ENCODE measurements around the gene DPH1. TPM values are rescaled to one million over a fixed set of nuclear protein-coding genes. Genes with fewer than 3 reads are reported as not detected.

The DPH1 gene
- total and polyA plus RNA-seq, 10 donors = 20.6 to 58.5 (median 42.9) TPM

- Histone ChIP-seq H3K27me3 (replicated peaks in 1 of 7) (peaks cover 2 to 80% (median 33%) of the 10 kb centered on the region in 7 donors), H3K9me3 (no peaks in the 10 kb centered on the region), H3K27ac (peak within 1 kb of the TSS in 1 of 8 donors; percentile 28), H3K4me1 (peaks cover 25 to 69% (median 57%) of the 10 kb centered on the region in 6 donors), H3K36me3 (no peaks in the 10 kb centered on the region), H3K4me3 (peak within 1 kb of the TSS; percentile 33 to 84 (median 65))
- TF ChIP-seq CTCF (IDR thresholded peaks at IDR 0.05 in 8 of 11, conservative IDR thresholded peaks at IDR 0.05 in 3 of 11) (no peak), POLR2A (IDR thresholded peaks at IDR 0.05) (no peak), POLR2AphosphoS5 (IDR thresholded peaks at IDR 0.05) (peak in 1 of 3 donors; percentile 58)
- intact Hi-C loops (cut with DNase I; ENCODE audit: low total_unique reads) = loop anchor here (5.0 kb wide), 1 partner anchor 118 kb away; no protein-coding TSS in a partner anchor
- DNase-seq = peak; percentile 87
- 0 to 2% (median 0%) methylated on average over 22 to 47 of the region's 47 CpGs for WGBS, 5 donors
Observed at GRCh38 chr17:2025220-2025621, 4.7 kb upstream of the DPH1 start, which contains the start of gene RTN4RL1. Gene RTN4RL1, minus strand, starts transcription at chr17:2025334. Its CDS starts 469 bp downstream, at chr17:2024865.

GRCh38 chr17:2025622-2026309 lies 4.2 kb upstream of the DPH1 start:
- TF ChIP-seq CTCF (IDR thresholded peaks at IDR 0.05 in 8 of 11, conservative IDR thresholded peaks at IDR 0.05 in 3 of 11) (peak in 10 of 11 experiments; percentile 8 to 66 (median 54)), POLR2A (IDR thresholded peaks at IDR 0.05) (no peak), POLR2AphosphoS5 (IDR thresholded peaks at IDR 0.05) (peak in 1 of 3 donors; percentile 2)
- Histone ChIP-seq H3K4me3 (peak overlapping the region; percentile 33 to 84 (median 65)), H3K4me1 (peaks cover 28 to 69% (median 57%) of the 10 kb centered on the region in 6 donors), H3K9me3 (no peaks in the 10 kb centered on the region), H3K27me3 (replicated peaks in 1 of 7) (peaks cover 2 to 80% (median 33%) of the 10 kb centered on the region in 7 donors), H3K27ac (peak overlapping the region in 1 of 8 donors; percentile 28), H3K36me3 (no peaks in the 10 kb centered on the region)
- 1 to 3% (median 2%) methylated on average over 48 to 55 of the region's 55 CpGs for WGBS, 5 donors
- intact Hi-C loops (cut with DNase I; ENCODE audit: low total_unique reads) = loop anchor here (5.0 kb wide), 1 partner anchor 118 kb away; no protein-coding TSS in a partner anchor
- no peak for DNase-seq

- intact Hi-C loops (cut with DNase I; ENCODE audit: low total_unique reads) = loop anchor here (5.0 kb wide), 1 partner anchor 120 kb away; no protein-coding TSS in a partner anchor
- 76 to 80% (median 77%) methylated on average over 11 of the region's 11 CpGs for WGBS, 5 donors
- TF ChIP-seq POLR2AphosphoS5 (IDR thresholded peaks at IDR 0.05) = no peak
- no peak for TF ChIP-seq CTCF (IDR thresholded peaks at IDR 0.05 in 8 of 11, conservative IDR thresholded peaks at IDR 0.05 in 3 of 11)
- no peak for TF ChIP-seq POLR2A (IDR thresholded peaks at IDR 0.05)
- Histone ChIP-seq H3K36me3 (peaks cover 0 to 6% (median 0%) of the 10 kb centered on the region in 6 donors), H3K4me3 (no peak overlapping the region), H3K27me3 (replicated peaks in 1 of 7) (peaks cover 2 to 73% (median 33%) of the 10 kb centered on the region in 7 donors), H3K27ac (no peak overlapping the region), H3K4me1 (peaks cover 36 to 77% (median 64%) of the 10 kb centered on the region in 6 donors), H3K9me3 (no peaks in the 10 kb centered on the region)
- no peak for DNase-seq
Observed at GRCh38 chr17:2027528-2028233, 2.3 kb upstream of the DPH1 start.

All from spleen (tissue), 11 donors.